Calu3 (cell line): Measurements from ENCODE around the gene DTX1. TPM values are rescaled to one million over a fixed set of nuclear protein-coding genes. Genes with fewer than 3 reads are reported as not detected.

Experiments
- BruUV-seq: library from RNA; stranded (reverse); fragments of 400-500 nt; replicated peaks from 2 replicates; lab custom pipeline; 2021; lab: Mats Ljungman, UMichigan
- CTCF ChIA-PET: fragments of 300-600 bp; sonication (Branson Sonifier 250); formaldehyde crosslinking; loops from one replicate; lab custom pipeline; 2022; ENCODE audit warnings: antibody characterized with exemption; lab: Charles Lee
- DNase-seq: peaks from one replicate; pipeline ENCODE4 v3.0.0; 2022
- H3K27ac Mint-ChIP-seq: one replicate; pipeline ENCODE4 v1.8.0; 2022; ENCODE audit warnings: mixed read lengths; ENCODE audit not compliant: unreplicated experiment
- H3K27me3 Mint-ChIP-seq: one replicate; pipeline ENCODE4 v1.8.0; 2022; ENCODE audit warnings: mixed read lengths; ENCODE audit not compliant: unreplicated experiment
- H3K36me3 Mint-ChIP-seq: one replicate; pipeline ENCODE4 v1.8.0; 2022; ENCODE audit warnings: mild to moderate bottlenecking, moderate library complexity, mixed read lengths; ENCODE audit not compliant: insufficient read depth, unreplicated experiment
- H3K4me1 Mint-ChIP-seq: one replicate; pipeline ENCODE4 v1.8.0; 2022; ENCODE audit warnings: mild to moderate bottlenecking, low read depth, mixed read lengths; ENCODE audit not compliant: unreplicated experiment
- H3K4me3 Mint-ChIP-seq: one replicate; pipeline ENCODE4 v1.8.0; 2022; ENCODE audit warnings: mild to moderate bottlenecking, low read depth, moderate library complexity, mixed read lengths; ENCODE audit not compliant: unreplicated experiment
- H3K9me3 Mint-ChIP-seq: one replicate; pipeline ENCODE4 v1.8.0; 2022; ENCODE audit warnings: low read depth, mixed read lengths; ENCODE audit not compliant: unreplicated experiment
- intact Hi-C: fragments of 100-400 bp; cut with micrococcal nuclease; formaldehyde crosslinking; loops from one replicate; pipeline ENCODE4 v1.10.0; 2022; ENCODE audit not compliant: unreplicated experiment
- total RNA-seq: library from RNA; stranded (reverse); gene quantifications from 2 replicates; pipeline ENCODE4 v1.2.3, GENCODE V29; 2022
- TF ChIP-seq, protein P1 (sequence below): fragments of 200-600 bp; IDR thresholded peaks from one replicate; pipeline ENCODE4 v1.8.0; 2022; ENCODE audit warnings: antibody characterized with exemption; ENCODE audit not compliant: unreplicated experiment

Gene DTX1
- total RNA-seq, 1 experiment from 2014 or later = not detected

GRCh38 chr12:113129664-113130456, 73.3 kb downstream of the DTX1 start:
- Mint-ChIP-seq H3K4me1 (peaks cover 52% of the 10 kb centered on the region), H3K27me3 (no peaks in the 10 kb centered on the region), H3K4me3 (peak overlapping the region; percentile 42), H3K27ac (no peak overlapping the region), H3K36me3 (peaks cover 44% of the 10 kb centered on the region), H3K9me3 (no peaks in the 10 kb centered on the region)
- TF ChIP-seq, protein P1, sequence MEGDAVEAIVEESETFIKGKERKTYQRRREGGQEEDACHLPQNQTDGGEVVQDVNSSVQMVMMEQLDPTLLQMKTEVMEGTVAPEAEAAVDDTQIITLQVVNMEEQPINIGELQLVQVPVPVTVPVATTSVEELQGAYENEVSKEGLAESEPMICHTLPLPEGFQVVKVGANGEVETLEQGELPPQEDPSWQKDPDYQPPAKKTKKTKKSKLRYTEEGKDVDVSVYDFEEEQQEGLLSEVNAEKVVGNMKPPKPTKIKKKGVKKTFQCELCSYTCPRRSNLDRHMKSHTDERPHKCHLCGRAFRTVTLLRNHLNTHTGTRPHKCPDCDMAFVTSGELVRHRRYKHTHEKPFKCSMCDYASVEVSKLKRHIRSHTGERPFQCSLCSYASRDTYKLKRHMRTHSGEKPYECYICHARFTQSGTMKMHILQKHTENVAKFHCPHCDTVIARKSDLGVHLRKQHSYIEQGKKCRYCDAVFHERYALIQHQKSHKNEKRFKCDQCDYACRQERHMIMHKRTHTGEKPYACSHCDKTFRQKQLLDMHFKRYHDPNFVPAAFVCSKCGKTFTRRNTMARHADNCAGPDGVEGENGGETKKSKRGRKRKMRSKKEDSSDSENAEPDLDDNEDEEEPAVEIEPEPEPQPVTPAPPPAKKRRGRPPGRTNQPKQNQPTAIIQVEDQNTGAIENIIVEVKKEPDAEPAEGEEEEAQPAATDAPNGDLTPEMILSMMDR = no peak
- CTCF ChIA-PET = interaction anchor here (1.1 to 1.9 kb wide), 1 partner anchor 23 kb away, joined by 5 to 14 read pairs; no protein-coding TSS in a partner anchor
- no TSS peak for BruUV-seq
- DNase-seq = no peak
- intact Hi-C loops = no loop called here

- no TSS peak for BruUV-seq
- TF ChIP-seq, protein P1 = peak; percentile 60
- DNase-seq = peak; percentile 59
- Mint-ChIP-seq H3K36me3 (peaks cover 46% of the 10 kb centered on the region), H3K27me3 (no peaks in the 10 kb centered on the region), H3K27ac (peak overlapping the region; percentile 37), H3K4me3 (peak overlapping the region; percentile 42), H3K9me3 (no peaks in the 10 kb centered on the region), H3K4me1 (peaks cover 54% of the 10 kb centered on the region)
- intact Hi-C loops = no loop called here
- CTCF ChIA-PET = interaction anchor here (1.1 to 1.9 kb wide), 3 partner anchors 10 to 22 kb away, joined by 4 to 14 read pairs (median 5); partner anchors contain the start of gene CFAP73
These were observed 74.1 kb downstream of the DTX1 start for GRCh38 chr12:113130457-113131135.

DNA sequence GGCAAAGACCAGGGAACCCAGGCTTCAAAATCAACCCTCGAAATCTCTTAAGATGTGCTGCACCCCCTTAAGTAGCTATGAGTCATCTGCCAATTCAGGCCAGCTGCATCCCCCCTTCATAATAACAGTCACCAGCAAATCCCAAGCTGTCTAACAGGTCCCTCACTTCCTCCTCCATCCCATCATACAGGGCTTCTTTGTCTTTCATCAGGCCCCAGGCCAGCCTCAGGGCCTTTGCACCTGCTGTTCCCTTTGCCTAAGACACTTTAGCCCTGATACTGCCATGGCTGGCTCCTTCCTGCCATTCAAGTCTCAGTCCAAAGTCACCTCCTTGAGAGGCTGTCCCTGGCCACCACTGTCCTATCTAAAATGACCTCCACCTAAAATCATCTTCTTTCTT, 75.0 kb downstream of the DTX1 start:
- Mint-ChIP-seq H3K27ac (no peak overlapping the region), H3K9me3 (no peaks in the 10 kb centered on the region), H3K4me3 (no peak overlapping the region), H3K36me3 (peaks cover 55% of the 10 kb centered on the region), H3K4me1 (peaks cover 64% of the 10 kb centered on the region), H3K27me3 (no peaks in the 10 kb centered on the region)
- no TSS peak for BruUV-seq
- intact Hi-C loops = no loop called here
- CTCF ChIA-PET = interaction anchor here (1.1 to 1.9 kb wide), 3 partner anchors 11 to 21 kb away, joined by 4 to 14 read pairs (median 5); partner anchors contain the start of gene CFAP73
- peak; percentile 47 for DNase-seq
- TF ChIP-seq, protein P1 = no peak

GRCh38 chr12:113133036-113133435, 76.5 kb downstream of the DTX1 start:
- TF ChIP-seq, protein P1 = no peak
- no TSS peak for BruUV-seq
- intact Hi-C loops = no loop called here
- CTCF ChIA-PET = no interaction called here
- DNase-seq = no peak
- peaks cover 69% of the 10 kb centered on the region for H3K4me1 Mint-ChIP-seq
- H3K27ac Mint-ChIP-seq = peak overlapping the region; percentile 55
- peaks cover 61% of the 10 kb centered on the region for H3K36me3 Mint-ChIP-seq
- H3K4me3 Mint-ChIP-seq = peak overlapping the region; percentile 97
- H3K9me3 Mint-ChIP-seq = no peaks in the 10 kb centered on the region
- H3K27me3 Mint-ChIP-seq = no peaks in the 10 kb centered on the region
